Measurements from ENCODE around the gene NF1.
"Not testable (repeated sequence)": the region's sequence is repeated elsewhere in the genome, so short reads cannot be mapped to it uniquely, and the experiment has no call there.

NF1 gene

GRCh38 chr17:31074772-31075555 lies 19.8 kb upstream of the NF1 start:
- no peak for DNase-seq (ENCODE audit: low read depth in 4 of 4, low spot score in 1 of 4)

DNA sequence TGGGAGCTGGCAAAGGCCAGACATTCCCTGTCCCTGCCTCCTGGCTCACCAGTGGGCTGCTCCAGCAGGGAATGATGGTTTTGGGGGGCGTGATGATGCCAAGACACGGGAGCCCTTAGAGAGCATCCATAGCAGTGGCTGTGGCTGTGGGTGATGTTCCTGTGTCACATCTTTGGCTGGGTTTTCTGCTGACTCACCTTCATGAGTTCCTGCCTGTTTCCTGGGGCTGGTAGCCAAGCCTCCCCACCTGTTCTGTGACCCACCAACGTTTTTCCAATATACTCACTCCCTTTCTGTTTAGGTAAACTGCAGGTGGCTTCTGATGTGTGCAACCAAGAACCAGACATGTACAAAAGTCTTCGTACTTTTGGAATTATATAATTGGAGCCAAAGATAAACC lies 16.5 kb upstream of the NF1 start:
- DNase-seq (ENCODE audit: low read depth in 4 of 4, low spot score in 1 of 4): no peak

DNA sequence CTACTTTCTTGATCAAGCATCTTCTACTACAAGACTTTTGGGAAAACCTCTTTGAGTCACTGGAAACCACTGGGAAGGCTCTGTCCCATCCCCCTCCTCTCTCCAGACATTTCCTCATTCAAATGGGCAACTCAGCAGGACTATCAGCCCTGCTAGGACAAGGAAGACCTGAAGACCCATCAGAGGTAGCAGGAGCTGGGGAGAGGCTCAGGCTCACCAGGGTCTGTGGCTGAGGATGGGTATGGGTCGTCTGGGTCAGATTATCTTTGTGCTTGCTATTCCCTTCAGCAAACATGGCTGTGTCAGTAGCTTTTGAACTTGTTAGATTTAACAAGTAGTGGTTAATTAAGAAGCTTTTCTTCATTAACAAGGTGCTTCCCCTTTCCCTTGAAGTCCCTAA lies 15.0 kb upstream of the NF1 start:
- DNase-seq (ENCODE audit: low read depth in 4 of 4, low spot score in 1 of 4): no peak

- DNase-seq (ENCODE audit: low read depth in 4 of 4, low spot score in 1 of 4): no peak
Measured at GRCh38 chr17:31085563-31085962, 9.2 kb upstream of the NF1 start.

DNA sequence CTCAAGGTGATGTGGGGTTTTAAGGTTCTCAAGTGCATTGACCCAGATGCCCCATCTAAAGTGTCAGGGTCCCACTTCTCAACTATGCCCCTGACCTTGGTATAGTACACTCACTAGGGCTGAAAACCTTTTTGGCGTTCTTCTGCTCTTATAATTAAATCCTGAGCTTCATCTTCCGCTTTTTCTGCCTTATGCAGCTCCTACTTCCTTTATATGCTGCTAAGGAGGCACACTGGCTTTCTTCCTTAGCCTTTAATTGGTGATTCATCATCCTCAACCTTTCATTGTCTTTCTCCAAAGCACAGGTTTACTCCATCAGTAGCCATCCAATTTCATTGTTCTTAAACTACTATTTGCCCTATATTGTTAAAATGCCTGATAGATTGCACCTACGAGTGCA lies 5.3 kb upstream of the NF1 start:
- no peak for DNase-seq (ENCODE audit: low read depth in 4 of 4, low spot score in 1 of 4)

- not testable (repeated sequence) for DNase-seq (ENCODE audit: low read depth in 4 of 4, low spot score in 1 of 4)
Measured at GRCh38 chr17:31090650-31091049, 4.1 kb upstream of the NF1 start.

DNA sequence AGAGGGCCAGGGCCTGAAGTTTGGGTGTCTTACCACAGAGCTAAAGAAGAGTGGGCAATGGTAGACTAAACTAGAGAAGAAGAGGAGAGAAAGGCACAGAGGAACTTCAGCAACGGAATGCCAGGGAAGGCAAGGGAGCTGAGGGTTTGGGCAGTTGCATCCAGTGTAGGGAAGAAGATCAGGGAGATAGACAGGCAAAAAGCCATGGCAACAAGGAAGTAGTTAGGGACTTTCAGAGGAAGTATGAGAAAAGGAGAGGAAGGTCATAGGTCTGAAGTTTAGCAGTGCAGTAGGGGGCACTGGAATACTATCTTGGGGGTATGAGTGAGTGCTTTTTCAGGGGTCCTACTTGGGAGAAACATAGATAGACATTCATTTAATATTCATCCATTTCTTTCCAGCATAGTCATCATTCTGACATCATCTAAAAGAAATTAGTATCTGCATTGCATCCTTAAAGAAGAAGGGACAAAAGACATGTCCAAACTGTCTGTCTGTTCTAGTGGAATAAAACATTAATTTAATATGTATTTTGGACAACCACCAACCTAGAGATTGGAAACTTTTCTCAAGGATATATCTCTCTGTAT lies 2.2 kb upstream of the NF1 start:
- no peak for DNase-seq (ENCODE audit: low read depth in 4 of 4, low spot score in 1 of 4)

- DNase-seq (ENCODE audit: low read depth in 4 of 4, low spot score in 1 of 4): no peak
Measured at GRCh38 chr17:31093866-31094599, 744 bp upstream of the NF1 start.

DNA sequence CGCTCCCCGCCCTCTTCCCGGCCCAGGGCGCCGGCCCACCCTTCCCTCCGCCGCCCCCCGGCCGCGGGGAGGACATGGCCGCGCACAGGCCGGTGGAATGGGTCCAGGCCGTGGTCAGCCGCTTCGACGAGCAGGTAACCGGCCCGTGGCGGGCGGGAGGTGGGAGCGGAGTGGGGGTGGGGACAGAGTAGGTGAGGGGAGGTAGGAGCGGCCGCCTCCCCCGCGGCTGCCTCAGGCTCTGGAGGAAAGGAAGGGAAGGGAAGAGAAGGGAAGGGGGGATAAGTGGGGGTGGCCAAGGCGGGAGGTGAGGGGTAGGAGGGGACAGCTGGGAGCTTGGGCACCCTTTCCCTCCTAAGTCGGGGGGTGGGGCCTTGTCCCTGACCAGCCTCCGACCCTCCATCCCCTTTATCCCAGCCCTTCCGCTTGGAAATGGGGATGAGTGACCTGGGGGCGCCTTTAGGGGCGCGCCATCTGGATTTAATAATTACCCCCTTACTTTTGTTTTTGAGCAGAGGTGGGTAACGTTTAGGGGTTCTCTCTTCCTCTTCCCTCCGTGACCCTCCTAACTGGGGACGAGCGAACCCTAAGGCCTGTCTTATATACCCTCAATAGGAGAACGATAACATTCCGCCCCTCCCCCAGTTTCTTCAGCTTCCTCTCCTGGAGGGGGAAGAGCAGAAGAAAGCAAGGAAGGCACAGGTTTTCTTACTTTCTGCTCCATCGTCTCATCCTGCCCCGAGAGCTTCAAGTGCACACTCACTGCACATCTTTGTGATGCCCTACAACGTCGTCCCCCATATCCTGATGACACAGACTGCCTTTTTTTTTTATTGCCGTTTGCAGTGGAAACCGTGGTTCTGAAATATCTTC lies 694 bp downstream of the NF1 start:
- DNase-seq (ENCODE audit: low read depth in 4 of 4, low spot score in 1 of 4): peak in 1 of 4 experiments; percentile 1

- no peak for DNase-seq (ENCODE audit: low read depth in 4 of 4, low spot score in 1 of 4)
Measured at GRCh38 chr17:31096106-31096436, 1.3 kb downstream of the NF1 start.

- no peak for DNase-seq (ENCODE audit: low read depth in 4 of 4, low spot score in 1 of 4)
Measured at GRCh38 chr17:31099016-31099415, 4.2 kb downstream of the NF1 start.

- no peak for DNase-seq (ENCODE audit: low read depth in 4 of 4, low spot score in 1 of 4)
Measured at GRCh38 chr17:31100840-31101459, 6.2 kb downstream of the NF1 start.

DNA sequence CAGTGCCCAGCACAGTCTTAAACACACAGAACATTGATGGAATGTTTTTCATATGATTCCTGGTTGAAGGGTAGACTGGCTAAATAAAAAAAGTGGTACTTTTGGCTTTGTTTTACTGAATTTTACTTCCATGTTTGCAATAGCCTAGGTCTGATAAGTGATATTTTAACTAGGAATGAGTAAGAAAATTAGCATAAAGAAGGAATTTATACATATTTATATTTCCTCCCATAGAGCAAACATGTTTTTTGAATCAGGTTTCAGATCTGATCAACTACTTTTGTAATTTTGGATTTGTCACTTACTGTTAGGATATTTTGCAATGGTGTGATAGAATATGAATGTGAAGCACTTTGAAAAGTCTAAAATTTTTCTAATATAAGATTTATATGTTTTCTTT lies 7.2 kb downstream of the NF1 start:
- DNase-seq (ENCODE audit: low read depth in 4 of 4, low spot score in 1 of 4): no peak

DNA sequence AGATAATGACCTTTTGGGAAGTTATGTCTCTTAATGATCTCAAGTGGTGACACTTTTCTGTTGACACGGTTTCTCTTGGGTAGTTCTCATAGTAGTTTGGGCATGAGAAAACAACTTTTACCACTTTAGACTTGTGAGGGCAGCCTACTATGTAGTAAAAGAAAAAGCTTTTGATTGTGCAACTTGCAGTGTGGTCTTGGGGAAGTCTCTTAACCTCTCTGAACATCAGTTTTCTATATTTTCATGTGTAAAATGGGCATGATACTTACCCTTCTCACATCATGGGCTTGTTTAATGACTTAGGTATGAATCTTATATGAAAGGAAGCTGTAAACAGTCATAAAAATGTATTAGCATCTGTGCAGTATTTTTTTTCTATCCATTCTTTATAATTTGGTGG lies 11.2 kb downstream of the NF1 start:
- no peak for DNase-seq (ENCODE audit: low read depth in 4 of 4, low spot score in 1 of 4)

- DNase-seq (ENCODE audit: low read depth in 4 of 4, low spot score in 1 of 4): no peak
Measured at GRCh38 chr17:31111183-31111582, 16.4 kb downstream of the NF1 start.

- no peak for DNase-seq (ENCODE audit: low read depth in 4 of 4, low spot score in 1 of 4)
Measured at GRCh38 chr17:31112001-31112661, 17.4 kb downstream of the NF1 start.

DNA sequence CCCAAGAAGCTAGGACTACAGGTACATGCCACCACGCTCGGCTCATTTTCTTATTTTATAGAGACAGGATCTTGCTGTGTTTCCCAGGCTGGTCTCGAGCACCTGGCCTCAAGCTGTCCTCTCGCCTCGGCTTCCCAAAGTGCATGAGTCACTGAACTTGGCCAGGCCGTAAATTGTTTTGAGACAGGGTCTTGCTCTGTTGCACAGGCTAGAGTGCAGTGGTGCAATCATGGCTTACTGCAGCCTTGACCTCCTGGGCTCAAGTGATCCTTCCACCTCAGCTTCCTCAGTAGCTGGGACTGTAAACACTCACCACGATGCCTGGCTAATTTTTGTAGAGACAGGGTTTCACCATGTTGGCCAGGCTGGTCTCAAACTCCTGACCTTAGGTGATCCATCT lies 18.6 kb downstream of the NF1 start:
- DNase-seq (ENCODE audit: low read depth in 4 of 4, low spot score in 1 of 4): not testable (repeated sequence)

DNA sequence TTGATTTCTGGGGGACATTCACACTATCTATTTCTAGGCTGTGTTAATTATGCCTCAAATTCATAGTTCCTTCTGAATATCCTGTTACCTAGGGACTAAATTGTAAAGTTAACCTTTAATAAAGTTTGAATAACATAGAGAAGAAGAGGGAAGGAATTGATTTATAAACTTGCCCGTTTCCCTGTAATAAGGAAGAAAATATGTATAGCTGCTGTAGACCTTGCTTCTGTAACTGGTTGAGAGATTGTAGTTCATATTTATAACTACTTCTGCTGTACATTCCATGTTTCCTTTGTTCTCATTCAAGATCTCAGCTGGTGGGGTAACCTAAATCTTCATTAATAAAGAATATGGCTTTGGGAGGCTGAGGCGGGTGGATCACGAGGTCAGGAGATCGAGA lies 19.2 kb downstream of the NF1 start:
- DNase-seq (ENCODE audit: low read depth in 4 of 4, low spot score in 1 of 4): no peak

DNA sequence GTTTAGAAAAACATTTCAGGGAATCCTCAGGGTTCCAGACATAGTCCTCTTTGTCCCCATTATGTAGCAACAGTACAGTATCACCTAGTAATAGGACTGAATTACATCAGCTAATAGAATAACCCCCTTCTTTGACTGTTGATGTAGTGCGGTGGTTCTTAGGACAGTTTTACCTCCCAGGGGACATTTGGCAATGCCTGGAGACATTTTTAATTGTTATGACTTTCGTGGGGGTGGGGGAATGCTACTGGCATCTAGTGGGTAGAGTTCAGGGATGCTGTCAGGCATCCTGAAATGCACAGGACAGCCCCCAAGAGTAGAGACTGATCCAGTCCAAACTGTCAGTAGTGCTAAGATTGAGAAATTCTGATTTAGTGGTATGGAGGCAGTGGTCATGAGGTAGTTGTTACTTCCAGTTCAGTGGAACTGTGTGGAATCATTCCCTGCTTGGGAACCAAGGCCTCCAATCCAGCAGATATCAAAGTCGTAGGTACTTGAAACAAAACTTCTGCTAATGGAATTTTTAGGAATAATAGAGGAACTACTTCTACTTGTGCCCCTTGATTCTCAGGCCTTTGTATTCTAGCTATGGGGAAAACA lies 20.3 kb downstream of the NF1 start:
- DNase-seq (ENCODE audit: low read depth in 4 of 4, low spot score in 1 of 4): no peak

DNA sequence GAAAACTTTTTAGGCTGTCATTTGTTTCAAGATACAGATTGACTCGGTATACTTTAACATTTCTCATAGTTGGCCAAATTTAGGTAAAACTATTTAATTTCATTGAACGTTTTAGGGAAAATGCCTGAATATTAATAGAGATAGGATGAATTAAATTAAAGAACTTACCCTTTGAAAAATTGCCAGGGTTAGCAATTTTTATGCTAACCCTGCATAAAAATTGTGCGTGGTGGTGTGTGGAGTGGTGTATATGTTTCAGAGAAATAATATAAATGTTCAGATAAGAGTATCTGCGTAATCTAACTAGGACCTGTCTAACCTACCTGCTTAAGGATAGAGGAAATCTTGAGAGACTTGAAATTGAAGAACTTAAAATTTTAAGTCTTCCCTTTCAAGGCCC lies 21.4 kb downstream of the NF1 start:
- DNase-seq (ENCODE audit: low read depth in 4 of 4, low spot score in 1 of 4): no peak
